HG02759 (cell line): ENCODE data around the gene ATRNL1.

Source experiments
- ATAC-seq: cut with Tn5 transposase; IDR thresholded peaks from one replicate; pipeline ENCODE4 v1.9.1; 2021; ENCODE audit warnings: mild to moderate bottlenecking, moderate library complexity; ENCODE audit not compliant: unreplicated experiment

The ATRNL1 gene

DNA sequence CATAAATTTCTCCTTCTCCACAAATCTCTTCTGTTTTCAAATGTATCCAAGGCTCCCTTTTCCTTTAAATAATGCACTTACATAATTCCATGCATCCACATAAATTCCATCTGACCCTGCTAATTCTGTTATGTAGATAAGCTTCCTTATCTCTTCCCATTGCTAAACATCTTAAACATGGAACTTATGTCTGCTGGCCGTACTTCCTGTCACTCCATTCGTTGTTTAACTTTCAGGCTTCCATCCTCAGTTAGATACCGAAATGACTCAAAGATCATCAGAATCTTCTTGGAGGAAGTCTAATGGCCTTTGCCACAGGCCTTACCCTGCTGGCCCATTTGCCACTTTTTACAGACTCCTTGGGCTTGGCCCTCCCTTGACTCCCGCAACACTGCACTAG is 848.9 kb downstream of the ATRNL1 start:
- ATAC-seq = no peak

DNA sequence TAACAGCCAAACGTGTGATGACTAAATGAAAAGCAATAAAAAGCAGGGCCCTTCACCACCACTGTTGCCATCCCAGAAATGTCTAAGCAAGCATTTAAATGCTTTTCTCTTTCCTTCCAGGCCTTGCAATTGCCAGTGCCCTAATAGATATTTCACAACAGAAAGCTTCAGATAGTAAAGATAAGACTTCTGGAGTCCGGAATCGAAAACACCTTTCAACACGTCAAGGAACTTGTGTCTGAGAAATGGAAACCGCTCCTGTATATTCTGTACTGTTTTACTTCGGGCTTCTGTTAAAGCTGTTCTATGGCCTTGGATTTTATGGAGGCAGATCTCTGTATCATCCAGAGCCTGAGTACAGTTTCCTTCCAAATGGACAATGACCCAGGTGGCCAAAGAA is 851.4 kb downstream of the ATRNL1 start:
- no peak for ATAC-seq

DNA sequence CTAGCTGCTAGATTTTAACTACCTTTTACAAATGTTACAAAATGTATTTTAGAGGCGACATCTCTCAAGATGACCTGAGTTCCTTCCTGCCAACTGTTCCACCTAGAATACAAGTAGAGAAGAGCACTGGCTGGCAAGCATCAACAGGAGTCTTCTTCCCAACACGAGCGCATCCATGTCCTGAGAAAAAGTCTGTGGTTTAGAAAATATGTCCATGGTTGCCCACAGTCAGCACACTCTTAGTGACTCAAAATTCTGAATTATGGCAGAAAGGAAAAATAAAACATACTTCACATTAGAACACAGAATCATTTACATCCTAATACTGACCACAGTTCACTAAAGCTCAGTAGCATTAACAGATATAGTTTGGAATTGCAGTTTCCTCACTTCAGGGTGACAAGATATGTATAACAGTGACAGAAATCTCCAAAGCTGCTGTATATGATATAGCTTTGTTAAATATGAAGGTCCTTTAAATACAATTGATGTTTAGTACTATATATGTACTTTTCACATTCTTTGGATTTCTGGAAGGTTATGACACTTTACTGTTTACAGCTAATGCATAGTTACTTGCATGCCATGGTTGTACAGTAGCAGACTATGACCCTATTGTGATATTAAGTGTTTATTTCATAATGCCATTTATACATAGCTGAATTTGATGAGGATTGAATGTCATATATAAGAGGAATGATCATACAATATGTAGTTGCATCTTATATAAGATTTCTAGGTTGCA is 852.7 kb downstream of the ATRNL1 start:
- ATAC-seq = no peak

DNA sequence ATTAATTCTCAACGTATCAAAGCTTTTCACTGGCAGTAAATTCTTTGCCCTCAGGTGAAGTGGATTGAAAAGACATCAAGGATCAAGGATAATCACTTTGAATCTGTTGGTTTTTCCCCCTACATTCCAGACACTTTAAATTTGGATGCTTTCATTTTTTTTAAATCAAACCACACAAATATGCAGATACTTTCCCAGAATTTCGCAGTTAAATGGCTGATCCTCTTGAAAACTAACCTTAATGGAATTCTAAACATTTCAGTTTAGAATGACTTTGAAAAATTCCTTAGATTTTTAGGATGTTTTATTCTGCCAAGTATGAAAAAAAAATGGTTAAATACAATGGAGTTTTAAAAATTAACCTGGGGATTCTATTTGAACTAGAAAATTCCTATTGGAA is 853.9 kb downstream of the ATRNL1 start:
- no peak for ATAC-seq

DNA sequence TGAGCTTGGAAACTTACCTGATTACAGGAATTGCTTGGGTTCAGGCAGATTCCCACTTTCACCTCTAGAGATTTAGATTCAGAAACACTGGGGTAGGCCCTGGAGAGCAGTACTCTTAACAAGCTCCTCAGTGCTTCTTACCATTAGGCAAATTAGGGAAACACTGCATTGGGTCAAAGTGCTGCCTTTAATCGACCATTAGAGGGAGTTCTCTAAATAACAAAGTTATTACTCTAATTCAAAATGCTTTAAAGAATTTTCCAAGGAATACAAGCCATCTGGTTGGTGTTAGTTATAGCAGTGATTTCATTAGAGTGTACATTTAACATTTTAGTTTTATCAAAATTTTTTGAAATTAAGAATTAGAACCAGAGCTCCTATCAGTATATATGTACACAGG is 855.3 kb downstream of the ATRNL1 start:
- ATAC-seq = no peak

DNA sequence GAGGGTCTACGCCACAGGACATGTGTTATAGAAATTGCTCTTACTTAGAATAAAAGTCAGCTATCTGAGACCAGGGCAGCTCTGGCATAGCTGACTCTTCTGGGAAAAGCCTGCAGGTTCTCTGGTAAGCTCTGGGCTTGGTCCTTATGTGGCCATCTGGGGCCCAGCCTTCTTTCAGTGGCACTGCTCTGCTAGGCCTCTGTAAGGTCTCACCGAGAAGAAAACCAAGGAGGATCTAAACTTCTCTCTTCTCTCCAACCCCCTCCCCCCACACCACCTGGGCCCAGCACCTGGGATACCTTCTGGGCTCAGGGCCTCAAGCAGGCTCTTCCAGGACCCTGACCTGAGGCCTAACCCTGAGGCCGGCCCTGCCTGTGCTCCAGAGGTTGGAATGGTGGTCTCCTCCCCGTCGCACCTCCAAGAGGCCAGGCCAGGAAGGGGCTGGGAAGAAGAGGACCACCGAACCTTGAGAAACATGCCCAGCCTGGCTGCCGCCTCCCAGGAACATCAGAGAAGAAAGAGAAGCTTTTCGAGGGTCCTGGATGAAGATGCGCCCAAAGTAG is 856.2 kb downstream of the ATRNL1 start:
- ATAC-seq = no peak

DNA sequence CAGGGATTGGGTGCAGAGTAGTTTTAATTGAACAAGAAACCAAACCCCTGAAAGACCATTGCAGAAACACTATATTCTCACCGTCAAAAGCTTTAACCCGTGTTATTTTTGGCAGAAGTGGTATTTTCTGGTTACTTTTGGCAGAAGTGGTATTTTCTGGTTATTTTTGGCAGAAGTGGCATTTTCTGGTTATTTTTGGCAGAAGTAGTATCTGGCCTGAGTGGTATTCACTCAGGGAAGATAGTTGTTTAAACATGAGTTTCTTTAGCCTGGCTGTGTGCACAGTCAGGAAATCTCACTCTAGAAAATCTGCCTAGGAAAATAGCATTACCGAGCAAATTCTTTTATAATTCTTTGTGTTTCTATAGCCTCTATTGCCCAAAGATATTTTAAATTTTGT is 857.2 kb downstream of the ATRNL1 start:
- no peak for ATAC-seq

DNA sequence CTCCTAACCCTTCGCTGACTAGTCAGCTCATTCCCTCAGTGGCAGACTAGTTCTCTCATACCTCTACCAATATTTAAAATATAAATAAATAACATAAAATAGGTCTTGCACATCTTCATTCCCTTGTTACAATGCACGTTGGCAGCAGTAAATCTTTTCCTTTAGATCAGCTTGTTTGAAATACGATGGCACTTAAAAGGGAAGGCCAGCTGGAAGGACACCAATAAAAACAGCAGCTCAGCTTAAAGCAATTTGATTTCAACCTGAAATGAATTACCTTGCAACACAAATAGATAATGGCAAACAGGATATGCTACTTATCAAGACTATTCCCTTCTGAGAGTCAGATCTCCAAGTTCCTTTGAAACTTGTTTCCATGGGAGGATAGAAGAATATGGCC is 858.1 kb downstream of the ATRNL1 start:
- no peak for ATAC-seq

DNA sequence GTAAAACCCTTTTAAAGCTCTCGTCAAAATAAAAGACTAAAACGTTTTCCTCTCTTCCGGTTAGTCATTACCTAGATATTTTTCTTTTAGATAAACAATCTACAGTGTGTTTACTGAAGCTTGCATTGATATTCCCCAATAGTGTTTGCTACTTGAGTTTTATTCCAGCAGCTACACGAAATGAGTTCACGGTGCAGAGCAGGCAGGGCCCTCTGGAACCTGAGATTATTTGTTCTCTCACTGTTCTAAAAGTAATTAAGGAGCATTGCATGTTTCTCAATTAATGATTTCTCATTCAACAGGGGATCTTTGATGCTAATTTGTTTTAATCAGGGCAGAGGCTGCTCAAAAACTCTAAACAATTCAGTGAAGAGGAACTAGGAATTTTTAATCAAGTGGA is 860.1 kb downstream of the ATRNL1 start:
- no peak for ATAC-seq

DNA sequence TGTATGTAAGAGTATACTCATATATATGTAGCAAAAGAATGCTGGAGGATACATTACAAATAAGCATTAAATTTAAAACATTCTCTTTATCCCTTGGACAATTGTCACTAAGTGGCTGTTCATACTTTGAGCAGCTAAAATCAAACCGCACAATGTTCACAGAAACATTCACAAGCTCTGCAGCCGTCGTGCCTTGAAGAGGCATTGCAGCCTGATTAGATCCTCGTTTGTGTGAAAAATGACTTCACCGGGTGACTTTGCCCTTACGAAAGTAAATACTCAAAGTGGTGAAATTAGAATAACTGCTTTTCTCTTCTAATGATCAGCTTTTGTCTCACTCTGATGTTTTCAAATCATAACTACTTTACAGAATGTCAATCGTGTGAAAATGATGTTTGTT is 860.8 kb downstream of the ATRNL1 start:
- ATAC-seq = no peak

DNA sequence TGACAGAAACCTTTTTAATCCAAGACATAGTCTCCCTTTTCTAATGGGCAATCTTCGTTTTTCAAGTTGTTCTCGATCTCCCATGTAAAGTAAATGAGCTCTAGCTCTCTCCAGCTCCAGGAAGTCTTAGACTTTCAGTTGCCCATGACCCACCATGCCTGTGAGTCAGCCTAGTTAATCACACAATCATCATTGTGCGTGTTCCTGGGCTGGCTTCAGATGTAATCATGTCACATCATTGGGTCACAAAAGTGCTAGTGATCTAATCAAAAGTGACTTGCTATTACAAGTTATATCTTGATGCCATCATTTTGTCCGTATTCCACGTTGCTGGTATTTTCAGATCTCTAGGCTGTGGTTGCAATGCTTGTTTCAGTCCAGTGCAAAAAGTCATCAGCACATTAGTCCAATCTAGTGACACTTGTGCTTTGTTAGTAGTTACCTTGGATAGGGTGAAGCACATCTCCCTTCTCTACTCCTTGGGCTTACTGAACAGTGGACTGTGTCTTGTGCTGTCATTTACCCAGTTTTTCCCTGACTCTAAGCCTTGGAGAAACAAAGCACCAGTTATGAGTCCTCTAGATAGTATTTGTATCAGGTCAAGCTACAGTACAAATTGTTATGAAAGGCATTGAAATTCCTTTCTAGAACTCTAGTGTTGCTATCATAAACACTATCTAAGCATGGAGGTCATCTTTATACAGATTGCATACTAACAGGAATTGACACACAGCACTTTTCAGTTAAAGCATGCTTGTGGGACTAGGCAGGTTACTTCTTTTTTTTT is 863.3 kb downstream of the ATRNL1 start:
- ATAC-seq = no peak

DNA sequence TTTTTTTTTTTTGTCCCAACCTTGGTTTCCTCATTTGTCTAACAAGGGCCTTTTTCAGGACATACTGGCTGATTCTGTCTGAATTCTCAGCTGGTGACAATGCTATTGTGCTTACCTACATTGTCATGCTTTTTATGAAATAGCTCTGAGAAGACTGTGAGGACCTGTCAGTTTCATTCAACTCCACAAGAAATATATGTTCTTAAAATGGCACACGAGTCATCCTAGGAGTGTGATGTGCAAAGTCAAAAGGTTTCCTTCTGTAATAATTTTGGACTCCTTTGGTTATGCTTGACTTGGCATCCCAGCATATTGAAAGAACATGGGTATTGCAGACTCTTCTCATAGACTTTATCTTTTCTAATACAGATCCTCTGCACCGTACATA is 863.8 kb downstream of the ATRNL1 start:
- ATAC-seq = no peak

DNA sequence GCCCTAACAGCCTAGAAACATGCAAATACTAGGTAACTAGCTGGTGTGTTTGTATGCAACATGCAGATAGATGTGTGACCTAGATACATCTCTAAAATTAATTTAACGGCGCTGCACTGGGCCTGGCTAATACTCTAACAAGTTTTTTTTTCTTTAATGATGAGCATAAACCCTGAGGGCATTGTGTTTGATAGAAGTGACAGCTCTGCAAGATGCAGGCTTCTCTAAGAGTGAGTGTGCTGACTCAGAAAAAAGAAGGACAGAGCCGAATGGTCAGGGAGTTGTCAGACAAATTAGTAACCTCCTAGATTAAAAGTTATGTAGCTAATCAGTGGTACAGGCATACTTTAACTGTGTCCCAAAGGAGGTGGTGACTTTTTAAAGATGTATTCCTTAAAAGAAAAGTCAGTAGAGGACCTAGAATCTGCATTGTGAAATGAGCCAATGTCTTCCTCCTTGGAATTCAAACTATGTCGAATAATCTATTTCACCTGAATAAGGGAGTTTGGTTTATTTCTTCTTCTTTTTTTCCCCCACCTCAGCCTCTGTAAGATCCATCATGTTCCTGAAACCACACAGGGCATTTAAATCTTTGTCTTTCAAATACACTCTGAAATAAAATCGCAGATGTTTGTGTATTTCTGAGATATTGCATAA is 864.7 kb downstream of the ATRNL1 start:
- ATAC-seq = no peak

DNA sequence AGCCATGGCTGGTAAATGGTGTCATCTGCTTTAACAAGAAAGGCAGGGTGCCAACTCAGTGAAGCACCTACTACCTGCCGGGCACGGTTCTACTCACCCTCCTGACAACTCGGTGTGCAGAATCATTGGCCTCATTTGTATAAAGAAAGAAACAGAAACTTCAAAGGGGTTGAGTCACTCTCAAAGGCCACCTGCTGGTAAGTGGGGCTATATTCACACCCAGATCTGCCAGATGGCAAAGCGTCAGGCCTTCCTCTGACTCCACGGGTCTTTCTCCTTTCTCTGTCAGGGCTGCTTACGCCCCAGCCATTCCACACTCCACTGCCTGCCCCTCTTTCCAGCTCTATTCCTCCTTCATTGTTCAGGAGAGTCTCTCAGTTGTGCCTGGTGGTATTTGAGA is 870.7 kb downstream of the ATRNL1 start:
- ATAC-seq = no peak

DNA sequence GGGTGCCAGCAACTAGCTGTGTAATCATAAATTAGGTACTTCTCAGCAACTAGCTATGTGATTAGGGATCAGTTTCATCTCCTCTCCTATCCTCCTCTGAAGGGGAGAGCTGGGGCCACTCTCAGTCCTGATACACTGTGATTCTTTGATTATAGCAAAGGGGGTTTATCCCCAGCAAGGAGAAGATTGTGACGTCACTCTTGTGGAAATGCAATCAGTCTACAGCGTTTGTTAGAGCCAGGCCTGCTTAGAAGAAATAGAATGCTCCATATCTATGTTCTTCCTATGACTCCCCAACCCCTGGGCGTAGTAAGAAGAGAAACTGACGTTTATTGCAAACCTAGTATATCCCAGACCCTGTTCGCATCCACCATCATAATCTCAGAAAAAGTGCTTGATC is 871.7 kb downstream of the ATRNL1 start:
- no peak for ATAC-seq

DNA sequence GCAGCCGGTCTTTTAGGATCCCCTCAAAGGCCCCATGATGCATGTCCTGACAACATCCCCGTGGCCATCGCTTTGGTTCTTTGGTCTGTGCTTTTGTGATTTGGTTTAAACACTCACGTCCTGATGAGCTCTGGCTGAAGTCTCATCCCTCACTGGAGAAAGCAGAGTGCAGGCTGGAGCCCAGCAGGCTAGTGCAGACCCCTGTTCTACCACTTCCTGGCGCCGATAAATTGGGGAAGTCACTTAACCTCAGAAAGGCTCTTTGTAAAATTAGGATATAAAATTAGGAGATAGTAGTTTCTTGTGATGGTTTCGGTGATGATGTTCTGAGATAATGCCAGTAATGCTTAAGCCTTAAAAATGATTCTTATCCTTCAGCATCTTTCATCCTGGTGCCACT is 872.2 kb downstream of the ATRNL1 start:
- ATAC-seq = no peak

DNA sequence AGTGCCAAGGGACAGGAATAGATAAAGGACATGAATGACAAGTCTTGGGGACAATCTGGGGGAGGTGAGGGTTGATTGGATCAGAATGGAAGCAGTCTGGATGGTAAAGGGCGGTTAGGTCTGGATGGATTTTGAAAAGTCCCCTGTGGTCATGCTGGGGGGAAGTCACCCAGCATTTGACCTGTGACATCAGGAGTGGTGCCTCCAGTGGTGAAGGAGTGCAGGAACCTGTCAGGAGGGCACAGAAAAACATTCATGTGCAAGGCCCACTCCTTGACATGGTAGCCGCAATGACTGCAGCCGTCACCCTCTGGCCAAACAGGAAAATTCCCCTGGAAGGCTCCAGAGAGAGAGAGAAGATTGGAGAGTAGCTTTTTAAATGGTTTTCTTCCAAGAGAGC is 875.1 kb downstream of the ATRNL1 start:
- no peak for ATAC-seq

DNA sequence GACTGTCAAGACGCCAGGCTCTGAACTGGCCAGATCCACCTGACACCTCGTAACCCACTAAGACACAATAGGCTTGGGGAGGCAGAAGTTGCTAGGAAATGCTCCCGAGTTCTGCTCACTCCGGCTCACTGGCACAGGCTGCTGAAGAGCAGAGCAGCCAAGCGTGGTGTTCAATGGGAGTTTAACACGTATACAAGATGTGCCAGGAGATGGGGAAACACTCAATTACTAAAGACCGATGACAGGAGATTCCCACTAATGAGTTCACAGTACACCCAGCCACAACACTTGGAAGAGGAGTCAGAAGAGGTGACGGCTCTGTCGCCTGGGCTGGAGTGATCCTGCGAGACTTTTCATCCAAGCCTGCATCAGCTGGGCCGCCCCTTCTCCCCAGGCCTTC is 876.4 kb downstream of the ATRNL1 start:
- no peak for ATAC-seq

DNA sequence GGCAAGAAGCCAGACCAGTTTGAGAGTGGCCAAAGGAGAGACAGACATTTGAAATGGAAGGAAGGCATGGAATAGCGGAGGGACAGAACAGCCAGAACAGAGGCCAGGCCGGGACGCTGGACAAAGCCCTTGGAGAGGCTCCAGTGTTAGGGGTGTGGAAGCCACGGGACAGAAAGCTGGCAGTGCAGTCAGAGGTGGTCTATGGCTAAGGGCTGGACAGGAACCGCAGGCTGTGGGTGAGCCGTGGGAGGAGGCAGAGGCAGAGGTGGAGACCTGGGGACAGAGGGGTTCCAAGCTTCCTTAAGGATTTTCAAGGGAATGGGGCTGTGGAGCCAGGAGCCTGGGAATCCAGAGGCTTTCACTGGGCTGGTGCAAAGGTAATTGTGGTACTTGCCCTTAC is 878.8 kb downstream of the ATRNL1 start:
- no peak for ATAC-seq

DNA sequence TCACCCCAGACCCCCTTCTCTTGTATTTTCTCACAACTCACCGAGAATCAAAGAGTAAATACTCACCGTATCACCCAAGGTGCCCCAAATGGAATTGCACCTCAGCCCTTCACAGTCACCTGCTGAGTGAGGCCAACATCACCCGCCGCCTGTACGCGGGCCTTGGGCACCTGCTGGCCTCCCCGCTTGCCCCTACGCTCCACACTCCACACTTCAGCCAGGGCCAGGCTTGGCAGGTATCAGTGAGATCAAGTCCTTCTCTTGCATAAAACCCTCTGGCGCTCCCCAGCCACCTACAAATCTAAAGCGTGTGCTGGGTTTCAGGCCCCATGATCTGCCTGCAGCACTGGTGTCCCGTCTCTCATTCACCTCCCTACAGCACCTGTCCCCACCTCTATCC is 879.3 kb downstream of the ATRNL1 start:
- no peak for ATAC-seq

DNA sequence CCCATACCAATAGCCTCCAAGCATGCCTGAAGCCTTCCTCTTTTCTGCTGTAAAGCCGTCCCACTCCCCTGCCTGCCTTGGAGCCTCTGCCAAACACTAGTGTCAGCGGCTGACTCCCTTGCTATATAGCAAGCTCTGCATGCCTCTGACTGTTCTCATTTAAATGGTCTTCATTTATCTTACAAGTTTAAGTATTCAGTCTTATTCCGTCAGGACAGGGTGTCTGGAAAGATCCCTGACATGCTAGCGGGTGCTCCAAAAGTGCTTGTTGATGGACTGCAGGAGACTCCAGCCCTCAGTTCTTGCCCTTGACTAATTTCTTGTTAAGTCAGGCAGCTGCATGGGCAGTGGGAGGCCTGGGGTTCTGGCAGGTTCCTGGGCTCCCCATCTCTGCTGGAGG is 881.2 kb downstream of the ATRNL1 start:
- no peak for ATAC-seq
